Kidney epithelial cell (primary cell): Measurements from ENCODE around the gene ATP6V0E1. TPM values are rescaled to one million over a fixed set of nuclear protein-coding genes. Genes with fewer than 3 reads are reported as not detected.

Experiments
- DNase-seq: peaks from one replicate; pipeline ENCODE4 v3.0.0-alpha.2; 2010; ENCODE audit warnings: low read depth
- H3K27me3 ChIP-seq: 2 replicates; pipeline ENCODE4 v1.6.0; 2011; ENCODE audit warnings: low read length; ENCODE audit not compliant: control insufficient read depth, insufficient read depth
- H3K36me3 ChIP-seq: 2 replicates; pipeline ENCODE4 v1.5.1; 2011; ENCODE audit warnings: low read length; ENCODE audit not compliant: control insufficient read depth, insufficient read depth
- H3K4me3 ChIP-seq: 2 replicates; pipeline ENCODE4 v1.5.1; 2011; ENCODE audit warnings: low read depth, mild to moderate bottlenecking, control low read depth, low read length
- total RNA-seq: library from RNA; depleted of rRNA; stranded (reverse); fragments of >200 nt; gene quantifications from 2 replicates; pipeline ENCODE4 v1.2.3, GENCODE V29; 2015
- TF ChIP-seq, protein P1 (sequence below): IDR thresholded peaks from 2 replicates; pipeline ENCODE4 v1.5.1; 2011; ENCODE audit warnings: mild to moderate bottlenecking, moderate library complexity, low read length, control low read depth, inconsistent platforms; ENCODE audit not compliant: insufficient read depth, poor library complexity, severe bottlenecking

Gene ATP6V0E1
- total RNA-seq, 1 donor from 2014 or later, result 178 TPM

DNA sequence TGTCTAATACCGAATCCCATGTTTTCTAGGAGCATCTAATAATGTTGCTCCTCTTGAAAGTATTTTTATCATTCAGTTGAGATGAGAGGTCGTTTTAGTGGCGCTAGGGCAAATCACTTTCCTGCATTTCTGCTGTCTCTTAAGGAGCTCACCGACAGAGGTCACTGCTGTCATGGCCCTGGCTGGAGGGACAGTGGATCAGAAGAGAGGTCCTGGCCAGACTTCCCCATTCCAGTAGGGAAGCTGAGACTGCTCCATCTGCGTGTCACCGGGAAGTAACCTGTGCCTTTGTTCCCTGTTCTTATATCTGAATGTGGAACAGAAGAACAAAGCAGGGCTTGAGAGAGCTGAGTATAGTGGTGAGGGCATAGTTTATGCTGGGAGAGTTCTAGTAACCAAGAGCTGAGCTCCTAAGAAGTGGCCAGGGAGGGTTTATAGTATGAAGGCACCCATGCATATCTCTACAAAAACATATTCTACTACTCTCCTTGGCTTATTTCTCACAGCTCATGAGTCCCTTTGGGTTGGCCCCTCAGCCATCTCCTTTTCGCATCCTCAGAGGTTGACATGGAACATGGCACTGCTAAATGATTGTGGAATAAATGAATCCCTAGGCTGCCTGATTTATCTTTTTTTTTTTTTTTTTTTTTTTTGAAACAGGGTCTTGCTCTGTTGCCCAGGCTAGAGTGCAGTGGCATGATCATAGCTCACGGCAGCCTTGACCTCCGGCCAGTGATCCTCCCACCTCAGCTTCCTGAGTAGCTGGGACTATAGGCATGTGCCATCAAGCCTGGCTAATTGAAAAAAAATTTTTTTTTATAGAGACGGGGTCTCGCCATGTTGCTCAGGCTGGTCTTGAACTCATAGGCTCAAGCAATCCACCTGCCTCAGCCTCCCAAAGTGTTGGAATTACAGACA is 27.2 kb downstream of the ATP6V0E1 start:
- TF ChIP-seq, protein P1, sequence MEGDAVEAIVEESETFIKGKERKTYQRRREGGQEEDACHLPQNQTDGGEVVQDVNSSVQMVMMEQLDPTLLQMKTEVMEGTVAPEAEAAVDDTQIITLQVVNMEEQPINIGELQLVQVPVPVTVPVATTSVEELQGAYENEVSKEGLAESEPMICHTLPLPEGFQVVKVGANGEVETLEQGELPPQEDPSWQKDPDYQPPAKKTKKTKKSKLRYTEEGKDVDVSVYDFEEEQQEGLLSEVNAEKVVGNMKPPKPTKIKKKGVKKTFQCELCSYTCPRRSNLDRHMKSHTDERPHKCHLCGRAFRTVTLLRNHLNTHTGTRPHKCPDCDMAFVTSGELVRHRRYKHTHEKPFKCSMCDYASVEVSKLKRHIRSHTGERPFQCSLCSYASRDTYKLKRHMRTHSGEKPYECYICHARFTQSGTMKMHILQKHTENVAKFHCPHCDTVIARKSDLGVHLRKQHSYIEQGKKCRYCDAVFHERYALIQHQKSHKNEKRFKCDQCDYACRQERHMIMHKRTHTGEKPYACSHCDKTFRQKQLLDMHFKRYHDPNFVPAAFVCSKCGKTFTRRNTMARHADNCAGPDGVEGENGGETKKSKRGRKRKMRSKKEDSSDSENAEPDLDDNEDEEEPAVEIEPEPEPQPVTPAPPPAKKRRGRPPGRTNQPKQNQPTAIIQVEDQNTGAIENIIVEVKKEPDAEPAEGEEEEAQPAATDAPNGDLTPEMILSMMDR, result peak; percentile 28
- Histone ChIP-seq H3K27me3 (no peaks in the 10 kb centered on the region), H3K4me3 (no peak overlapping the region), H3K36me3 (no peaks in the 10 kb centered on the region)
- no peak for DNase-seq

DNA sequence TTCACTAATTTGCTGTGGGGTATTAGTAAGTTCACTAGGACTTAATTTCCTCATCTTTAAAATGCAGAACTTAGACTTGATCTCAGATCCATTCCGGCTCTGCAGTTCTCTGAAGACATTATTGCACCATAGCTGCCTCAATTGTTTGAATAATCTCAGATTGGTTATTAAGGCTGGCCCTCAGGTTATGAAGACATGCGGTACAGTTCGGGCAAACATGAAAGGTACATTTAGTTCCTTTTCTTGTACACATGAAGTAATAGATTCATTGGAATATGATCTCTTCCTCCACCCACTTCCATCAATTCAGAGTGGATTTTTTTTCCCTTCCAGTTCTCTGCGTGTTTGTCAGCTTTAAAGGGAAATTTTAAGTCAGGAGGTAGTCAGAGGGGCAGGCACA is 28.0 kb downstream of the ATP6V0E1 start:
- DNase-seq, result no peak
- Histone ChIP-seq H3K4me3 (no peak overlapping the region), H3K36me3 (no peaks in the 10 kb centered on the region), H3K27me3 (no peaks in the 10 kb centered on the region)
- TF ChIP-seq, protein P1, result no peak

DNA sequence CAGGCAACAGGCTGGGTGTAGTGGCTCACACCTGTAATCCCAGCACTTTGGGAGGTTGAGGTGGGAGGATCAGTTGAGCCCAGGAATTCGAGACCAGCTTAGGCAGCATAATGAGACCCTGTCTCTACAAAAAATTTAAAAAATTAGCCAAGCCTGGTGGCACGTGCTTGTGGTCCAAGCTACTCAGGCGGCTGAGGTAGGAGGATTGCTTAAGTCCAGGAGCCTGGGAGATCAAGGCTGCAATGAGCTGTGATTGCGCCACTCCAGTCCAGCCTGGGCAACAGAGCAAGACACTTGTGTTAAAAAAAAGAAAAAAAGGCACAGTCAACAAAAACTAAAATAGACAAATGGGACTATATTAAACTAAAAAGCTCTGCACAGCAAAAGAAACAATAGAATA is 29.3 kb downstream of the ATP6V0E1 start:
- no peak overlapping the region for H3K4me3 ChIP-seq
- no peak for DNase-seq
- TF ChIP-seq, protein P1, result no peak

DNA sequence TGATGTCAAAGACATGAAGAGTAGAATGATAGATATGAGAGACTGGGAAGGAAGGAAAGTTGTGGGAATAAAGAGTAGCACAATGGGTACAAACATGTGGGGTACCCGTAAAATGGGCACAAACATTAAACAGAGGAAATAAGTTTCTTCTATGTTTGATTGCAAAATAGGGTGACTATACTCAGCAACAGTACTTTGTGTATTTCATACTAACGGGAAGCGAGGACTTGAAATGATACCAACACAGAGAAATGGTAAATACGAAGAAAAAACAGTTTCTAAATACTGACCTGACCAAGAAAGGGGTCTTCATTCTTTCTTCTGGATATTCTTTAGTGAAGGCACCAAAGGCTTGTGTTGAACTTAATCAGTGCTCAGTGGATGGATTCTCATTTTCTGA is 31.1 kb downstream of the ATP6V0E1 start:
- H3K4me3 ChIP-seq, result no peak overlapping the region
- no peaks in the 10 kb centered on the region for H3K36me3 ChIP-seq
- no peaks in the 10 kb centered on the region for H3K27me3 ChIP-seq
- DNase-seq, result no peak
- TF ChIP-seq, protein P1, result no peak

More for the DNA sequence above, 29.3 kb downstream of the ATP6V0E1 start:
- Histone ChIP-seq H3K36me3 (no peaks in the 10 kb centered on the region), H3K27me3 (no peaks in the 10 kb centered on the region)

DNA sequence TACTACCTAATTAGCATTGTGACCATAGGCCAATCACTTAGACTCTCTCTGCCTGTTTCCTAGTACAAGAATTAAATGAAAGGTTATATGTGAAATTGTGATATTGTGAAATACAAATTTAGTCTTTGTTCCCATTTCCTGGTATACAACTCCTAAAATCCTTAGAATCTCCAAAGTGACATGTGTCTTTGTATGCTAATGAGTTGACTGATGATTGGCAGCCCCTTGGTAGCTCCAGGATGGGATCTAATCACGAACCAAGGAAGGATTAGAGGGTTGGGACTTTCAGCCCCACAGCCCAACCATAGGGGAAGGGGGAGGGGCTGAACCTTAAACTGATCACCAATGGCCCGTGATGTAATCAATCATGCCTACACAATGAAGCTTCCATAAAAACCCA is 31.6 kb downstream of the ATP6V0E1 start:
- no peak for DNase-seq
- no peaks in the 10 kb centered on the region for H3K36me3 ChIP-seq
- H3K27me3 ChIP-seq, result no peaks in the 10 kb centered on the region
- TF ChIP-seq, protein P1, result no peak
- H3K4me3 ChIP-seq, result no peak overlapping the region
